ENCODE measurements around the gene PARP16. TPM values are rescaled to one million over a fixed set of nuclear protein-coding genes. Genes with fewer than 3 reads are reported as not detected.

The PARP16 gene
- total RNA-seq, 4 donors from 2014 or later = 2.6 to 3.3 (median 3.0) TPM

DNA sequence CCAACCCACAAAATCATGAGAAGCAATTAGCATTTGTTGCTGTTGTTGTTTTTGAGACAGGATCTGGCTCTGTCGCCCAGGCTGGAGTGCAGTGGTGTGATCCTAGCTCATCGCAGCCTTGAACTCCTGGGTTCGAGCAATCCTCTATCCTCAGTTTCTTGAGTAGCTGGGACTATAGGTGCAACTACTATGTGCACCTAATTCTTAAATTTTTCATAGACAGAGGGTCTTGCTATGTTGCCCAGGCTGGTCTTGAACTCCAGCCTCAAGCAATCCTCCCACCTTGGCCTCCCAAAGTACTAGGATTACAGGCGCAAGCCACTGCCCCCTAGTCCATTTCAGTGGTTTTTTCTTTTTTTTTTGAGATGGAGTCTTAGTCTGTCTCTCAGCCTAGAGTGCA lies 18.3 kb downstream of the PARP16 start:
- TF ChIP-seq, protein P1, sequence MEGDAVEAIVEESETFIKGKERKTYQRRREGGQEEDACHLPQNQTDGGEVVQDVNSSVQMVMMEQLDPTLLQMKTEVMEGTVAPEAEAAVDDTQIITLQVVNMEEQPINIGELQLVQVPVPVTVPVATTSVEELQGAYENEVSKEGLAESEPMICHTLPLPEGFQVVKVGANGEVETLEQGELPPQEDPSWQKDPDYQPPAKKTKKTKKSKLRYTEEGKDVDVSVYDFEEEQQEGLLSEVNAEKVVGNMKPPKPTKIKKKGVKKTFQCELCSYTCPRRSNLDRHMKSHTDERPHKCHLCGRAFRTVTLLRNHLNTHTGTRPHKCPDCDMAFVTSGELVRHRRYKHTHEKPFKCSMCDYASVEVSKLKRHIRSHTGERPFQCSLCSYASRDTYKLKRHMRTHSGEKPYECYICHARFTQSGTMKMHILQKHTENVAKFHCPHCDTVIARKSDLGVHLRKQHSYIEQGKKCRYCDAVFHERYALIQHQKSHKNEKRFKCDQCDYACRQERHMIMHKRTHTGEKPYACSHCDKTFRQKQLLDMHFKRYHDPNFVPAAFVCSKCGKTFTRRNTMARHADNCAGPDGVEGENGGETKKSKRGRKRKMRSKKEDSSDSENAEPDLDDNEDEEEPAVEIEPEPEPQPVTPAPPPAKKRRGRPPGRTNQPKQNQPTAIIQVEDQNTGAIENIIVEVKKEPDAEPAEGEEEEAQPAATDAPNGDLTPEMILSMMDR (IDR thresholded peaks at IDR 0.05 in 4 of 5, conservative IDR thresholded peaks at IDR 0.05 in 1 of 5) = no peak
- TF ChIP-seq POLR2A (IDR thresholded peaks at IDR 0.05) = no peak
- Histone ChIP-seq H3K9me3 (no peaks in the 10 kb centered on the region), H3K4me3 (no peak overlapping the region), H3K36me3 (peaks cover 0 to 17% of the 10 kb centered on the region in 2 donors), H3K4me1 (peaks cover 6 to 7% of the 10 kb centered on the region in 2 donors), H3K27me3 (no peaks in the 10 kb centered on the region), H3K27ac (no peak overlapping the region)
- intact Hi-C loops (cut with DNase I; ENCODE audit: low total_unique reads) = no loop called here
- DNase-seq (no peak), ATAC-seq (no peak)
- in situ Hi-C loops (cut with MboI; ENCODE audit: low sequenced_read_pairs in 4 of 4) = loop anchor here in 1 of 4 donors (10.0 to 25.0 kb wide), 2 partner anchors 74 to 231 kb away; partner anchors contain the start of genes MTFMT and SLC51B

DNA sequence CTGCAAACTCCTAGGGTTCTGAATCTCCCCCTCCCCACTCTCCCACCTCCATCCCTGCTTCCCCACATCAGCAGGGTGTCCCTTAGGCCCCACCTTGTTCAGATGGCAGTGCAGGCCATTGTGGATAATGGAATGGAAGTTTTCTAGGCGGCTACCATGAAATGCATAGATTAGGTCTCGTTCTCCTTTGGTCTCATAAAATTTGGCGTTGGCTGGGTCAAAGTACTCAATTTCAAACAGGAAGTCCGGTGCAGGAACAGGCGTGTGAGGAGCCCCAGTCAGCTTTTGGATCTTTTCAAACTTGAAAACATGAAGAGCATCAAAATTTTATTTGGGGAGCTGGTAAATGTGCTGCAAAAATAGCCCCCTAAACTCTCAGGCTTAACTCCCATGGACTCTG lies 20.2 kb downstream of the PARP16 start:
- in situ Hi-C loops (cut with MboI; ENCODE audit: low sequenced_read_pairs in 4 of 4) = loop anchor here in 1 of 4 donors (10.0 to 25.0 kb wide), 2 partner anchors 72 to 229 kb away; partner anchors contain the start of genes MTFMT and SLC51B
- TF ChIP-seq, protein P1 (IDR thresholded peaks at IDR 0.05 in 4 of 5, conservative IDR thresholded peaks at IDR 0.05 in 1 of 5) = no peak
- TF ChIP-seq POLR2A (IDR thresholded peaks at IDR 0.05) = no peak

DNA sequence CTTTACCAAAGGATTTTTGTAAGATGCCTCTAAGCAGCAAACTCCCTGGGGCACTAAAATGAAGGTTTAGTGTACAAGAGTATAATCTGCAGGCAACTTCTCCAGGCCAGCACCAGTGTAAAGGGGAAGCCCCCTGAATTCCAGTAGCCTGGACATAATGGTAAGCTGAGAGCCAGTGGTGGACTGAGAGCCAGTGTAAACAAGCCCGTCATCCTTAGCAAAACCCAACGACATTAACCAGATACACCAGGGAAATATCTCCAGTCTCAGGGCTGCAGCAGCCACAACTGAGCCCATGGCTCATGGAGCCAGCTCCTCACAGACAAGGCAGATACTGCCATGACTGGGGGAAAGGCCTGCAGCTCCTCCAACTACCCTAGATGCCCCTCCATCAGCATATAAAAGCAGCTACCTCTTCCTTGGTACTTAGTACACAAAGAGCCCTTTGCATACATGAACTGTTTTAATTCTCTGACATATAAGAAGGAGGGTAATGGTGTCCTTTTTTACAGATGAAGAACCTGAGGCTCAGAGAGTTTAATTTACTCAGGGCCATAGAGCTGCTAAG lies 21.7 kb downstream of the PARP16 start:
- in situ Hi-C loops (cut with MboI; ENCODE audit: low sequenced_read_pairs in 4 of 4) (loop anchor here in 2 of 4 donors (5.0 to 25.0 kb wide), 3 partner anchors 68 to 228 kb away; partner anchors contain the start of genes MTFMT (in 1 of the 2) and SLC51B (in 1 of the 2)), intact Hi-C loops (cut with DNase I; ENCODE audit: low total_unique reads) (no loop called here)
- Histone ChIP-seq H3K36me3 (peaks cover 0 to 42% of the 10 kb centered on the region in 2 donors), H3K27me3 (no peaks in the 10 kb centered on the region), H3K27ac (no peak overlapping the region), H3K4me3 (no peak overlapping the region), H3K9me3 (no peaks in the 10 kb centered on the region), H3K4me1 (no peaks in the 10 kb centered on the region)
- no peak for TF ChIP-seq POLR2A (IDR thresholded peaks at IDR 0.05)
- TF ChIP-seq, protein P1 (IDR thresholded peaks at IDR 0.05 in 4 of 5, conservative IDR thresholded peaks at IDR 0.05 in 1 of 5) = no peak
- ATAC-seq (no peak), DNase-seq (no peak)

More for the DNA sequence above, 20.2 kb downstream of the PARP16 start:
- peaks cover 0 to 35% of the 10 kb centered on the region in 2 donors for H3K36me3 ChIP-seq
- peaks cover 6 to 7% of the 10 kb centered on the region in 2 donors for H3K4me1 ChIP-seq
- H3K4me3 ChIP-seq = no peak overlapping the region
- H3K27ac ChIP-seq = no peak overlapping the region
- DNase-seq = no peak
- ATAC-seq = no peak
- intact Hi-C loops (cut with DNase I; ENCODE audit: low total_unique reads) = no loop called here
- H3K27me3 ChIP-seq = no peaks in the 10 kb centered on the region
- H3K9me3 ChIP-seq = no peaks in the 10 kb centered on the region

DNA sequence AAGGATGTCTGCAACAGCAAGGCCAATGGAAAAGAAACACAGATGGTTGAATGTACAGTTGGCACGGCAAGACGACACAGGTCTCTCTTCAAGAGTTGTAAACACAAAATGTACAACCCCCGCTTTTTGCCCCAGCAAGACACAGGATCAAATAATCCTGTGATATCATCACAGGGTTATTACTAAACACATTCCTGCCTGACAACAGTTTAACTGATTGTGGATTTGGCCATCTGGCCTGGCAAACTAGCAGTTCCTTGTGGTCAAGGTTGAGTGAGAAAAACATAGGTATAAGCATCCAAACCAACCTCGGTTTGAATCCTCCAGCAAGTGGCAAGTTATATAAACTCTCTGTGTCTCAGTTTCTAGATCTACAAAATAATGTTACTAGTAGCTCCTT lies 23.4 kb downstream of the PARP16 start:
- TF ChIP-seq POLR2A (IDR thresholded peaks at IDR 0.05) = no peak
- TF ChIP-seq, protein P1 (IDR thresholded peaks at IDR 0.05 in 4 of 5, conservative IDR thresholded peaks at IDR 0.05 in 1 of 5) = no peak
- no peaks in the 10 kb centered on the region for H3K27me3 ChIP-seq
- no peak overlapping the region for H3K27ac ChIP-seq
- H3K36me3 ChIP-seq = peaks cover 0 to 53% of the 10 kb centered on the region in 2 donors
- H3K9me3 ChIP-seq = no peaks in the 10 kb centered on the region
- peaks cover 0 to under 1% of the 10 kb centered on the region in 2 donors for H3K4me1 ChIP-seq
- DNase-seq (no peak), ATAC-seq (no peak)
- no peak overlapping the region for H3K4me3 ChIP-seq
- in situ Hi-C loops (cut with MboI; ENCODE audit: low sequenced_read_pairs in 4 of 4) (loop anchor here in 2 of 4 donors (5.0 to 25.0 kb wide), 3 partner anchors 66 to 226 kb away; partner anchors contain the start of genes MTFMT (in 1 of the 2) and SLC51B (in 1 of the 2)), intact Hi-C loops (cut with DNase I; ENCODE audit: low total_unique reads) (no loop called here)
